HG03354 (cell line): Measurements from ENCODE around the gene ADGRL3.
"Not testable (repeated sequence)": the region's sequence is repeated elsewhere in the genome, so short reads cannot be mapped to it uniquely, and the experiment has no call there.

Source experiments
- ATAC-seq: cut with Tn5 transposase; IDR thresholded peaks from one replicate; pipeline ENCODE4 v1.9.1; 2021; ENCODE audit warnings: mild to moderate bottlenecking; ENCODE audit not compliant: unreplicated experiment, poor library complexity, severe bottlenecking

ADGRL3 gene

DNA sequence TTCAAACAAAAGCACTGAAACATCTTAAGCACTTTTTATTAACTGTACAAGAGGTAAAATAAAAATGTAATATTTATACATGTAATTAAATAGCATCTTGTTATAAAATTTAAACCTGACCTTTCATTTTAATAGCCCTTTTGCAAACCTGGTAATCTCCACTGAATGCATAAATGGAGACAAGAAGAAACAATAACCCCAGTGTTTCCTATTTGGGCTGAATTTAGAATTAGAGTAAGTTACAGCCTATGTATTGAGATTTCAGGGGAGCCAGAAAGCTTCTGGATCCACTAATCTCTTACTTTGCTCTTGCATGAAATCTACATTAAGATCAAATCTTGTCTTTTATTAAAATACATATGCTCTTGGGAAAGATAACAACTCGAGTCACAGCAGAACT lies 261.8 kb downstream of the ADGRL3 start:
- no peak for ATAC-seq

DNA sequence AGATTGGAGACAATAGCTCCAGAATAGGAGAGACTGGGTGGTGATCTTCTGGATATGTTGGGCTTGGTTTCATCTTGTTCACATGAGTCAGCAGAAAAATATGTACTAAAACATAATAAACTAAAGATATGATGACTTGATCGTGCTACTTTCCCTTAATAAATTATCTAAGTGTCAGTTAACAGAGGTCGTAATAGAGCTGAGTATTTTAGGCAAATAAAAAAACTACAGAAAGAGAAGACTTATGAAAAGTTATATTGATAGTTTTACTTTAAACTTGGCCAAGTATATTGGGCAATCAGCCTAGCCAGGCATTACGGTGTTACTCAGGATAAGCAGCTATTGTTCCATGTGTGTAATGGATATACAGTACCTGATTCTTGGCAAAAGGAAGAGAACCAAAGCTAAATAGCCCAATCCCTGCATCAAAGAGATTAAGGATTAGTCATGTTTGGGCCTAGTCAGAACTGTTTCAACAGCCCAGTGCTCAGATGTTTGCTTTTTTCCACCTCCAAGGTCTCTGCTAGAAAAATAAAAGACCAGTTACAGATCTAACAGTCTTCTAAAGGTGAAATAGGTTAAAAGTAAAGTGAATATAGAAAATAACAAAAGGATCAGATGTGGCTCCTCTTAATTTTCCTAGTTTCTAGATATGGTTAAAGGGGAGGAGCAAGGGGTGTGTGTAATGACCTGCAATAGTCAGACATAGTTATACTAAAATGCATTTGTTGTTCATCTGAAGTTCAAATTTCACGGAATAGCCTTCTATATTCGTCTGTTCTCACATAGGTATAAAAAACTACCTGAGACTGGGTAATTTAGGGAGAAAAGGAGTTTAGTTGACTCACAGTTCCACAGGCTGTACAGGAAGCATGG lies 262.6 kb downstream of the ADGRL3 start:
- no peak for ATAC-seq

DNA sequence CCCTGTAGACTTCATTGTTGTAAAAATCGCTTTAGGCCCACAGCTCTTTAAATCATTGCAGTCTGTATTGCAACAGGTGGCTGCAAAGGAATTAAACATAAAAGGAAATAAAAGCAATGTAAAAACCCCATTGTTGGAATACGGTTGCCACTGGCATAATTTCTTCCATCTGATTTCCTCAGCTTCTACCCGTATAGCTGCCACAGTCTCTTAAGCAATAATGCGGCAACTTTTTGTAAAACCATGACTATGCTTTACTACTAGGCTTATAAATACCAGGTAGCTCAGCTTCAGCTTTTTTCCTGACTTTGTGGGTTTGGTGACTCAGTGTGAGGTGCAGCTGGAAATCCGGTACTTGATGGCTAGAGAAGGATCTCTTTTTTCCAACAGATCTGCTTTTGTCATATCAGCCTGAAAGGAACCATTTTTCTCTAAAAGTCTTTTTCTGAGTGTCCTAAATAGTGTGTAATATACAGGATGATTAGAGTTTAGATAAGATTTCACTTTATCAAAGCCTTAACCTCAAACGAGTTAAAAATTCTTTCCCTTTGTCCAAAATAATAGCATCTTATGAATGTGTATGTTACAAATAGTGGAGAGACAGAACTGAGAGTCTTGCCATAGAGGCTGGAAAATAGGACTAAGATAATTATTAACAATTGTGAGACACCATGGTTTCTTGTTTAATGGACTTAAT lies 268.0 kb downstream of the ADGRL3 start:
- no peak for ATAC-seq

DNA sequence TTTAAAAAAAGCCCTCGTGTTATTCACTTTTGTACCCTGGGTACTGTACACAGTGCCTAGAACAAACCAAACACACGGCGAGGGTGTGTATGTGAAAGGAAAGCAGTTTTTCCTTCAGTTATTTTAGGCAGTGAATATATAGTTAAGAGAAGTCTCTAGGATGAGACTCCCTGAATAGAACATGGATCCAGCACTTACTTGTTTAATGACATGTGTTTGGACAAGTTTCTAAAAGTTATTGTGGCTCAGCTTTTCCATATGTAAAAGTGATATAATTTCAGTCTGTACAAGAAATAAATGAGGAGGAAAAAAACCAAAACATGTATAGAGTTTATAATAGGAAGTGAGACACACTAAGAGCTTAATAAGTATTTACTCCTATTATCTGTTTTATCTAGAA lies 273.2 kb downstream of the ADGRL3 start:
- no peak for ATAC-seq

DNA sequence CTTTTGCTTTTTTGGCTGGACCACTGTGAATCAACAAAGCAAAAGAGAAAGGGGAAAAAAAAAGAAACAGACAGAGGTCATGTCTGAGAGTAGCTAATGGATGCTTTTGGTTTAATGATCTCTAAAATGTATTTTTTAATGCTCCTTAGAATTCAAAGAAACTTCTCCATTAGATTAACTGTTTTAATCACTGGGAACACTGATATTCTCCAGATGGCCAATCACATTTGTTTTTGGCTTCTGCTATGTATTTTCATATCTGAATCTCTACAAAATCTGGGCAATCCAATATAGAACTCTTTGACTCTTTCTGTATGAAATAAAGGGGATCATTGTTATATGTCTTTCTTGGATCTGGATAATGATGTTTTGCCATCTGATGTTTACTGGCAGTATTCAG lies 278.2 kb downstream of the ADGRL3 start:
- ATAC-seq = no peak

DNA sequence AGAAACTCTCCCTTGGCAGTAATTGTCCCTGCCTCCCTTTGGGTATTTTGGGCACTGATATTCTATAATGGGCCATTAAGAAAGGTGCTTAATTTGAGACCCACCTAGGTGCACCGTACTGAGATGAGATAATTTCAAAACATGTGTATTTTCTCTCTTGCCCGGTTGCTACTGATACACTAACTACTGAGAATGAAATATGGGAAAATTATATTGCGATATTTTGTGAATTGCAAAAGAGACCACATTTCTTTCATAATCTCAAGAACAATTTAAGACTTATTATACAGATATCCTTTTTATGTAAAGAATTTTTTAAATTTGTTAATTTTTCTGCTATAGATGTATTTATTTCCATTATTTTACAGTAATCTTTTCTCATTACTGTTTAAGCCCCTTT lies 284.9 kb downstream of the ADGRL3 start:
- ATAC-seq = no peak

DNA sequence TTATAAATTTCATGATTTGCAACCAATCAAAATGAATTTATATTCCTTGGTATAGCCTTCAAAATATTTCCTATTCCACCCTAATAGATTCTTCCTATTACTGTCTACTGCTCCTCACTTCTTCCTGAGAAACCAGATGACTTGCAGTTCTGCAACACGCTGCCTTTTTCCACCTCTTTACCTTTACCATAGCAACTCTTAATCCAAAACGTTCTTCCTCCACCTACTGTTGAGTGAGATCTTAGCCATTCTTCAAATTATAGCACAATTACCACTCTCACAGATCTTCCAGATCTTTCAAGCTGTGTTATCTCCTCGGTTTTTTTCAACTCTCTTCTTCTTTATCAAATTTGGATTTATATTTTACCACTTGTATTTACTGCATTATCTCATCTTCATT lies 289.8 kb downstream of the ADGRL3 start:
- no peak for ATAC-seq

DNA sequence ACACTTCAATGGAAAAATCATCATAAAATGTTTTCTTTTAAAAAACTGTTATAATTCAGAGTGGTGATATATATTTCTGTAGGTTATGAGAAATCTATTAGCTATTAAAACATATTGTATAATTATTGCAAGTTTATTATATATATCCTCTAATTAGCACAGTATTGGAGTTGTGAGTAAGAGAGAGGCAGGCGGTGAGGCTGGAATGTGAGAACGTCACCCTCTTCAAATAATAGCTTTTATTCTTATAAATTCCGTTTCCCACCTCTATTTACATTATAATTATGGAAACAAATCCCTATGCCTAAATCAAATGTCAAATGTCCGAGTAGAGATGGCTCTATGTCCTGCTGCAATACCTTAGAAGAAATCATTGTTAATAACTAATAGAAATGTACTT lies 292.9 kb downstream of the ADGRL3 start:
- no peak for ATAC-seq

DNA sequence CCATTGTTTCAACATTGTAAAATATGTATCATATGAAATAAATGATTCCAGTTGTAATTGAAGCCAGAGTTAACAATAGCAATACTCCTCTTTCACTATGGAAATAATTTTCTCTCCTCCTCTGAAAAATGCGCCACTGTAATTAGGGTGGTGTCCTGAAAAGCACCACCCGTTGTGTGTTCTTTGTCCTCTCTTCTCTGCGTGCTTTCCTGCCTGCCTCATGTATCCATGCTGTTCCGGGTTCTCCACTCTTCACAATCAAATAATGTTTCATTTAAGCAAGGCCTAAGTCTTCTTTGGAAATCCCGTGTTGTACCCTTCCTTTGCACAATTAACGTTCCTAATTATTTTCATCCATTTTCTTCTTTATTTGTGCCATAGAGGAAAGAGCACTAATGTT lies 293.3 kb downstream of the ADGRL3 start:
- ATAC-seq = no peak

DNA sequence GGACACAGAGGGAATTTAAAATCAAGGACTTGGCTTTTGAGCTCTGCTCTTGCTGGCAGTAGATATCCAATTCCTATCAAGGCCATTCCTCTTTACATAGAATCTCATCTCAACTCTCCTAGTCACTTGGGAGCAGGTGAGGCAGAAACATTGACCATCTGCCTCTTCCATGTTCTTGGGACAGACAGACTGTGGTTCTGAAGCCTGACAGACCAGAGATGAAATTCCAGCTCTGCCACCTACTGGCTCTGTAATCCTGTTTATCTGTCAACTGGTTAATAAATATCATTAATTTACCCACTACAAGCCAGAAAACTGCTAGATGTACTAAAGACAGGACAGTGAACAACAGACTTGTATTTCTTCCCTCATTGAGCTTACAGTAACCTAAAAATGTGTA lies 300.8 kb downstream of the ADGRL3 start:
- ATAC-seq = no peak

DNA sequence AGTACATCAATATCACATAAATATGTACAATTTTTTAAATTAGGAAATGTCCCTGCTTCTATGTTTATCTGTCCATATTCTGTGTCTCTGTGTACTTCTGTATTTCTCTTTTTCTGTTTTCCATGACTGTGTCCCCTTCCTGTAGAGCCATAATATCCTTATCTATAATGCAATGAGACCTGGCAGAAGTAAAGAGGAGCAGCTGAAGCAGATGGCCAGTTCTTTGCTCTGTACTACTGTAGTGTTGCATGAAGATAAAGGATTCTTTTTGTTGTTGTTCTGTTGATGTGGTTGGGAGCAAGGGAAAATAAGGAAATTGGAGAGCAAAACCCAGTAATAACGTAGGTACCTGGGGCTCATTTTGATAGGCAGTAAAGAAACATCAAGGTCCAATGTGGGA lies 301.7 kb downstream of the ADGRL3 start:
- no peak for ATAC-seq

DNA sequence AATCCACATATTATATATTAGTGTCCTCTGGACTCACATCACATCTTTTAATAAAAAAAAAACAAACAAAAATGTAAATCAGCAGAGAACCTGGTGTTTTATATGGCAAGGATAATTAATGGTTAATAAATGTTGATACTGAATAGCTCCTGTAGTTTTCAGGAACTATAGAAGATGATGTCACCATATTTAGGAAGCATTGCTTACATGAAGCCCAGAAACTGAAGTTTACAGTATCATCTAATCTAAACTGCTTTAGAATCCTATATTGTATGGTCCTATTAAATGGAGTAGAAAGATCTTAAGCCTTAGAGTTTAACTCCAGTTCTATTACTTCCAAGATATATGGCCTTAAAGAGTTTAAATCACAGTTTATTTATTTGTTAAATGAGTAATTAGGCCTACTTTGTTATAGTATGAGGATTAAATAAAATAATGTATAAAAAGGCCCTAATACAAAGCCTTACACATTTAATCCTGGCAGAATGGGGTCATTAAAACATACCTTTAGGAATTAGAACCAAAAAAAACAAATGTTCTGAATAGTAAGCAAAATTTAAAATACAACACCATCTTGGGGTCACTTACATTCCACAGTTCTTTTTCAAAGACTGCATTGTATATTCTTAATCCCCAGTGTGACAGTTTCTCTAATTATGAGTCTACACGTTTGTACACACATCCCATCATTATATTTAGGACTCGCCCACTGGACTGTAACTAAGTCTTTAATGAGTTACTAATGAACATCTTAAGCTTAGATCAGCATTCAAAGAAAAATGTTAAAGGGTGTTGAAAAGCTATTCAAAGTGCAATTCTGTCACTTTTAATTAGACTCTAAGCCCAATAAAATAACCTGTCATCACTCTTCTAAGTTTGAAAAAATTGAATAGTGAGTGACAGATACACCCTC lies 305.9 kb downstream of the ADGRL3 start:
- ATAC-seq = no peak

DNA sequence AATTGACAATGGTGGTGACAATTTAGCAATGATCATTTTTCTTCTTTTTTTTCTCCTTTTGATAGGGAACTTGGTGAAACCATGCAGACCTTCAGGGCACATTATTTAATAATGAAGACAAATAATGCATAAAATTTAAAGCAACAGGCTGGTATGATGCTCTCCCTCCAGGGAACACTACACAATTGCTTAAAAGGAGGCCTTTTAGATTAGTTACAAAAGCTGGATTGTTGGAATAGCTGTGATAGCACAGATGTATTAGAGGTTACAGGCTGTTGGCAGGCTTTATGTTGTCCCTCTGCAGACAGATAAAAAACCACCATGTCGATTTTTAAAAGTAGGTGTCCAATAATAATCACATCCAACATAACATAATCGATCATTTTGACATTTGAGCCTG lies 307.0 kb downstream of the ADGRL3 start:
- no peak for ATAC-seq

DNA sequence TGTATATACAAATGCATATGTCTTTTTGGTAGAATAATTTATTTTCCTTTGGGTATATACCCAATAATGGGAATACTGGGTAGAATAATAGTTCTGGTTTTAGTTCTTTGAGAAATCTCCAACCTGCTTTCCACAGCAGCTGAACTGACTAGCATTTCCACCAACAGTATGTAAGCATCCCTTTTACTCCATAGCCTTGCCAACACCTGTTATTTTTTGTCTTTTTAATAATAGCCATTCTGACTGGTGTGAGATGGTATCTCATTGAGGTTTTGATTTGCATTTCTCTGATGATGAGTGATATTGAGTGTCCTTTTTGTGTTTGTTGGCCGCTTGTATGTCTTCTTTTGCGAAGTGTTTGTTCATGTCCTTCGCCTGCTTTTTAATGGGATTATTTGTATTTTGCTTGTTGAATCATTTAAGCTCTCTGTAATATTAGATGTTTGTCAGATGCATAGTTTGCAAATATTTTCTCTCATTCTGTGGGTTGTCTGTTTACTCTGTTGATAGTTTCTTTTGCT lies 309.7 kb downstream of the ADGRL3 start:
- ATAC-seq = not testable (repeated sequence)

DNA sequence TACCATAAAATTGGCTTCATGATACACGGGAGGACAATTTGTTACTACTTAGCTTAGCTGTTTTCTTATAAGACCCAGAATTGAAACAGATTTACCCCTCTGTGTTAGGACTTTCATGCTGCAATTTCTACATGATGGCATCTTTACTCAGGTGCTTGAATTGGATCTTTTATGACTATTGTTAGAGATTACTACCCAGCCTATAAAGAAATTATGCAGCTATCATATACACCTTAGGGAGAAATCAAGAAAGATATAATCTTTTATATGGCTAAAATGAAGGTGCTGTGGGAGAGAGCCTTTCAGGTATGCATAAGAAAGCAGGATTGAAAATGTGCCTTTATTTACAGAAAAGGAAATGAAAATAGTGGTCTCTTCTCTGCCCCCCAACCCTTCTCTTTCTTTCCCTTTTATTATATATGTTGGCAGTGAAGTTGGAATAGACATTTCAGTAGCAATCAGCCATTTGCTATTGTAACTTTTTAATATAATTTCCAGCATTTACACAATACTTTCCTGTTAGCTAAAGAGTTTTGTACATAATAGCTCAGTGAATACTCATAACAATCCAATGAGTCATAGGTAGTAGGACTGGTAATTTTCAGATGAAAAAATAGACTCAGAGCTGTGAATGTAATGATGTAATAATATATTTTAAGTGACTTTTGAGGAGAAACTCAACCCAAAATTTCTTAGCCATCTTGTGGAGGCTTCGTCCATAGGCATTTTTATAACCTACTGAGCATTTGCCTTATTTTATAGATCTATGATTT lies 311.8 kb downstream of the ADGRL3 start:
- ATAC-seq = no peak

DNA sequence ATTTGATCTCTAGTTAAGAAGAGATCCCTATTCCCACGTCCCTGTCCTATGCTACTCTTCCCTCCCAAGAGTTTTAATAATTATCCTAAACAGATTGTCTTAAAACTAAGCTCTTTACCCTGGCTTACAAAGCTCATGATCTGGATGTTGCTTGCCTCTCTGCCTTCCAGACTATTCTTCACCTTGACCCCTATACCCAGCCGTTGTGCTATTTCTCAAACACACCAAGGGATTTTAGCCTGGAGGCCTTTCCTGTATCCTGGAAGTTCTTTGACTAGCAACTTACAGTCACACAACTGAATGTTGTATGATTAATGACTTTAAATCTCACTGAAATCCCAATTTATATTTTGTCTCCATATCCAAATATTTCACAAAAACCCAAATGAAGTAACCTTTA lies 314.9 kb downstream of the ADGRL3 start:
- ATAC-seq = no peak

DNA sequence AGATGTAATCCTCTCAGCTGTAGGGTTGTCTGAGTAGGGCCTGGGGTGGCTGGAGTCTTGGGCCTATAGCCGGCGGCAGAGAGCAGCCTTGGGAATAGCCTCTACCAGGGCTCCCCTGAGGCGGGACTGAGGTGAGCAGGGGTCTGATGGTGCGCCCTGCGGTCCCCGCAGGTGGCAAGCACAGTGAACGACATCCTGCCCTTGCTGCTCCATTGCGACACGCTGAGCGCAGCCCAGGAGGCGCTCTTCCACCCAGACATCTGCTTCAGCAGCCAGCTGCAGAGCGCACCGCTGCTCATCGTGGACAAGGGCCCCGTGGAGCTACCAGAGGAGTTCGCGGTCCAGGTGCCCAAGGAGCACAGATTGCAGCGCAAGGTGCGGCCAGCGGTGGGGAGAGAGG lies 317.0 kb downstream of the ADGRL3 start:
- ATAC-seq = no peak

DNA sequence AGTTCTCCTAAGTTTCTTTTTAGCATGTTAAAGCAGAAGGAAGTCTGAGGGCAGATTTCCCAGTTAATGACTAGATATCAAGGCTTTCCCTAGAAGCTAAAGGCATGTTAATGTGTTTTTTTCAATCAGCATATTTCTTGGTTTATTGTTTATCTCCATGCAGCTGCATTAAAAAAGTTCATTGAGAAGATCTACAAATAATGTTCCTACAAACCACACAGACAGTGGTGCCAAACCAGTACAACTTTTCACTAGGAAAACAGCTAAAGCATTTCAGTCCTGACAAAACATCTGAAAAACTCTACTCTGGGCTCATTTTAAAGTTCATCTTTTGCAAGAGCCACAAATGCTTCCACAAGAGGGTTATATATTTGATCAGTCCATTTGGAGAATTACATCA lies 320.0 kb downstream of the ADGRL3 start:
- ATAC-seq = no peak

DNA sequence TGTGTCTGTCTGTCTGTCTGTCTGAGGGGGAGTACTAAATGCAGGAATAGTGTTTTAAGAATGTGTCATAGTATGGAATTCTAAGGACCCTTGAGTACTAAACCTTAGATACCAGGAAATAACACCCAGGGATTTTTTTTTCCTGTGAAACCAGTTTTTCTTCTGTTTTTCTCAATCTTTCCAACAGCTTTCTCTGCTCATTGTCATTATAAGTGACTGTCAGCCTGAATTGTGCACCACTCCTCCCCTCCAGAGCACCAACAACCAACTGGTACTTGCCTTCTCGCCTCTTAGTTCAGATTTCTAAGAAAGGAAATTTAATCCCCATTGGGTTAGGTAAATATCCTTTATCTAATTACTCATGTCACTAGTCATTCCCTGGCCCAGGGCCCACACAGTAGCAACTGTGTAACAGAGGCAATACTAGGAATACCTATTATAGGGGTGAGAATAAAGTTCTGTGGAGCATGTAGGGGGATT lies 320.6 kb downstream of the ADGRL3 start:
- ATAC-seq = no peak
